HG02610 (cell line): ENCODE data around the gene BSDC1.
A peak's percentile ranks its signal among the peaks of the same experiment; 100 is the strongest.

ENCODE experiments used
- ATAC-seq: cut with Tn5 transposase; IDR thresholded peaks from one replicate; pipeline ENCODE4 v1.9.1; 2021; ENCODE audit warnings: mild to moderate bottlenecking, moderate library complexity; ENCODE audit not compliant: unreplicated experiment

Gene BSDC1

GRCh38 chr1:32394890-32395432, 720 bp upstream of the BSDC1 start:
- ATAC-seq, result peak; percentile 3

GRCh38 chr1:32393832-32394140, 455 bp downstream of the BSDC1 start:
- ATAC-seq, result peak; percentile 10

GRCh38 chr1:32393136-32393535, 1.1 kb downstream of the BSDC1 start:
- no peak for ATAC-seq

GRCh38 chr1:32392325-32392724, 1.9 kb downstream of the BSDC1 start:
- ATAC-seq, result no peak

GRCh38 chr1:32390904-32391870, 3.1 kb downstream of the BSDC1 start:
- ATAC-seq, result no peak

- ATAC-seq, result no peak
Observed at GRCh38 chr1:32388641-32389040, 5.6 kb downstream of the BSDC1 start.

GRCh38 chr1:32386676-32387392, 7.4 kb downstream of the BSDC1 start:
- ATAC-seq, result no peak

- no peak for ATAC-seq
Observed at GRCh38 chr1:32380057-32380456, 14.2 kb downstream of the BSDC1 start.

- ATAC-seq, result no peak
Observed at GRCh38 chr1:32377541-32378220, 16.6 kb downstream of the BSDC1 start.

GRCh38 chr1:32376199-32376598, 18.0 kb downstream of the BSDC1 start:
- ATAC-seq, result no peak

GRCh38 chr1:32373996-32374592, 20.1 kb downstream of the BSDC1 start:
- no peak for ATAC-seq

GRCh38 chr1:32372149-32372756, 22.0 kb downstream of the BSDC1 start:
- ATAC-seq, result peak; percentile 62

- no peak for ATAC-seq
Observed at GRCh38 chr1:32367912-32368635, 26.2 kb downstream of the BSDC1 start.

GRCh38 chr1:32365445-32365844, 28.8 kb downstream of the BSDC1 start:
- ATAC-seq, result no peak

GRCh38 chr1:32364836-32365235, 29.4 kb downstream of the BSDC1 start:
- ATAC-seq, result no peak

GRCh38 chr1:32363713-32364112, 30.5 kb downstream of the BSDC1 start:
- no peak for ATAC-seq

GRCh38 chr1:32362474-32363313, 31.5 kb downstream of the BSDC1 start, which contains the start of the genes FAM229A and TSSK3:
FAM229A (minus strand) TSS chr1:32362485; CDS start chr1:32362091, 394 bp downstream.
TSSK3 (plus strand) TSS chr1:32362539; CDS start chr1:32362702, 163 bp downstream.
- ATAC-seq, result no peak

- no peak for ATAC-seq
Observed at GRCh38 chr1:32361674-32362473, 32.4 kb downstream of the BSDC1 start.
